SK-N-MC (cell line): ENCODE measurements around the gene FSTL4.

ENCODE experiments used
- EZH2 ChIP-seq: fragments of 200-600 bp; sonication (generic); IDR thresholded peaks from one replicate; pipeline ENCODE4 v1.6.1; 2017; ENCODE audit warnings: antibody characterized with exemption
- POLR2AphosphoS5 ChIP-seq: IDR thresholded peaks from 2 replicates; pipeline ENCODE4 v1.6.1; 2012; ENCODE audit warnings: mild to moderate bottlenecking, low read depth, low read length, borderline replicate concordance

DNA sequence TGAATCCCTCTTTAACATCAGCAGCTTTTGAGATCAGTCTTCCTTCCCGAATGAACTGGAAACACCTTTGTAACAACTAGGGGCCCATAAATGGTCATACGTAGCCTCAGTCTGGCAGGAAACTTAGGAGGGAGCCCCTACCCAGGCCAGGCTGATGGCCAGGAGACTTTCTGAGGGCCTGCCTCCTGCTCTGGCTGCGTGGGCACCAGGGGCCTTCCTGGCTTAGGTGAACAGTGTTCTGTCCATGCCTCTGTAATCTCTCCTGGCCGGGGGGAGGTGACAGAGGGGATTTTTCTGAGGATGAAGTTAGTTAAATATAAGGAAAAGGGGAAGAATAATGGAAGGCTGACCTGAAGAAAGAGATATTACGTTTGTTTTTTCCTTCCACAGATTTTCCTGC, 843 bp upstream of the FSTL4 start:
- no peak for TF ChIP-seq EZH2
- no peak for TF ChIP-seq POLR2AphosphoS5
